ENCODE results near the gene PCK1.

Gene PCK1

DNA sequence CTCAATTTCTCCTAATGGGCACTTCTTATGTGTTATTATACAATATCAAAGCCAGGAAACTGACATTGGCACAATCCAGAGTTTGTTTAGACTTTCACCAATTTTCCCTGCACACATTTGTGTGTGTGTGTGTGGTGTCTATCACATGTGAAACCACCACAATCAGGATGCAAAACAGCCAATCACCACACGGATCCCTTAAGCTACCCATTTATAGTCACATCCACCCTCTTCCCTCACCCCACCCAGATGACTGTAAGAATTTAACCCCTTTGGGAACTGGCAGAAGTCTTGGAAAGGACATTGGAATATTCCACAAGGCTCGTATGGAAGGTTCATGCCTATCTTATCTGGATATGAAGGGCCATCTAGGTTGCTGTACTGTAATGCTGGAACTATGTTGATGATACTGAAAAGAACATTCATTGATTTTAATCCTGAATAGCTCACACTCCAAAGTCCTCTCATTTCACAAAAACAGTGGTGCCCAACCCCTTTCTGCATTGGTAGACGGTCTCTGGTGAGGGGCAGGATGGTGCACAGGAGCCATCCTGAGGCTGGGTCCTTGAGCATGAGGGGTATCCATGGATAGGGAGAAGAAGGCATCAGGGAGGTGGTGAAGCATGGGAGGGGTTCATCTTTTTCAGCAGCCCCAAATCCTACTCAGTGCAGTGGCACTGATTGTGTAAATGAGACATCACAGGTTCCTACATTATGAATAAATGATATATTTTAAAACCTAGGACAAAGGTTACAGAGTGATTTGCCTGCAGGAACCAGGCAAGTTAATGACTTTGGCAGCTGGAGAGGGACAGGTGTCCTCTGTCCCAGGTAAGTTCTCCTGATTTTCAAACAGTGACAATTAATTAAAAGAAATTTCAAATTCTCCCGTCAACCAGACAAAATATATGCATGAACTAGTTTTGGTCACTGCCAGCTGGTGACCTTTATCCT, 23.9 kb upstream of the PCK1 start:
- no peak for DNase-seq (ENCODE audit: low read depth)

DNA sequence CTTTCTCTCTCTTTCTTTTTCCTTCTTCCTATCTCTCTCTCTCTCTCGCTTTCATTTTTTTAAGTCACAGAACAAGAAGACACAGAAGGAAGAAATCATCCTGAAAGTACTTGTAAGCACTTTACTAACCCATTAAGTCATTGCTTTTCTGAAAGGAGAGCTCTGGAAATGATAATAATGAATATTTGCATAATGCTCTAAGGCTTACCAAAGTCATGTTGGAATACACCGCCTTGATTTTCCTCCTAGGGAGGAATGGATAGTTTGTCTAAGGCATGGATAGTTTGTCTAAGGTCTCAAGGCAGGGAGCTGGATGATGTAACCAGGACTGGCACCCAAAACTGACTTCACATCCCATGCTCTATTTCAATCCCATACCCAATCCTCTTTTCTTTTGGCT, 23.1 kb upstream of the PCK1 start:
- DNase-seq (ENCODE audit: low read depth) = no peak

DNA sequence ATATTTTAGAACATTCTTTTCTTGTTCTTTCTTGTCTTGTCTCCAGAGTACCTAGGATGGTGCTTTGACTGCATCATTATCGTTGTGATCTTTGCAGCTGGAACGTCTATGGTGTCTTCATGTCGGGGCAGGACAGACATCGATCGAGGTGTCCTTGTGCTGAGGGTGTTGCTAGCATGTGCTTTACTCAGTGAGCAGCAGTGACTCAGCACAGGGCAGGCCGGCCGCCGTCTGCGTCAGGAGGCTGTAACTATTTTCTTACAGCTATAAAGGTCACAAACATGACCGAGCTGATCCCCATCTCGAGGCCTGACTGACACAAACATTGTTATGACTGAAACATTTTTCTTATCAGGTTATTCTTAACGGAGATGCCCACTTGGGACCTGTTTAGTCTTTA, 21.0 kb upstream of the PCK1 start:
- DNase-seq (ENCODE audit: low read depth) = no peak

DNA sequence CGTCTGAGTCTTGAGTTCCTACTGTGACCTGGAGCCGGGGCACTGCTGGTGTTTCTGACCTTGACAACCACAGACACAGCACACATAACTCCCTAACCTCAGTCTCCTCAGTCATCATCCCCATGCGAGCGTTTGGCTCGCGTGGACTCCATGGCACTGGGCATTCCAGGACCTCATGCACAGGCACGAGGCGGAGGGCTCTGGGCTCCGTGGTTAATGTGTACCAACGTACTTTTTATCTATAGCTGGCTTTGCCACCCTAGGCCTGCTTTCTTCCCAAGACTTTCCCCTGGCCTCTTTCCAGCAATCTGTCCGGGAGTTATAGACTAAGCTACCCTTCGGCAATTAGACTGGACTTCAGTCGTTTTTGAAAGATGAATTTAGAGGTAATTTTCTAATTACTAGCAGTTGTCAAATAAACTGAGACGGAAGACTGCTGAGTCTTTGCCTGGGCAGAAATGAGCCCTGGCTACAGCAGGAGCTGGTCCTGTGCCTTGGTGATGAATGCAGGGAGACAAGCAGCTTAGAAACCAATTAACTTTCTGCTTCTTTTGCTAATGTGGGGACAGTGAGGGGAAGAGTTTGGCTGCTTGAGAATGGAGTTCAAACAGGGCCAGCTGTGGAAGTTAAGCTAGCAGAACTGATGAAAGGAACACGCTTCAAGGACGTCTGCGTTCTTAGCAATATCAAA, 19.9 kb upstream of the PCK1 start:
- DNase-seq (ENCODE audit: low read depth) = no peak

DNA sequence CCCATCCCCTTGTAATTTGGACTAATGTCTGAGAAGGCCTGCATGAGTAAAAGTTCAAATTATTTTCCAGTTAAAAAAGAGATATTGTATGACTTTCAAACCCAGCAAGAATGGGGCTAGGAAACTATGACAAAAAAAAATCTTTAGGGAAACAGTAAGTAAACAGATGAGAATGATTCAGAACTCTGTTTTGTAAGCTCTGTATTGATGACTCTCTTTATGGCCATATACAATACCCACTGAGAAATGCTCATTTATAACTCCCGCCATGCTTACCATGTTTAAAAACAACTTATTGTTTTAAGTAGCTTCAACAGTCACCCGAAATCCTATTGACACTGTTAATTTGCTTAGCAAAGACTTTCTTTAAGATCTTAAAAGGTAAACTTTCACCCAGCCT, 17.2 kb upstream of the PCK1 start:
- DNase-seq (ENCODE audit: low read depth) = no peak

DNA sequence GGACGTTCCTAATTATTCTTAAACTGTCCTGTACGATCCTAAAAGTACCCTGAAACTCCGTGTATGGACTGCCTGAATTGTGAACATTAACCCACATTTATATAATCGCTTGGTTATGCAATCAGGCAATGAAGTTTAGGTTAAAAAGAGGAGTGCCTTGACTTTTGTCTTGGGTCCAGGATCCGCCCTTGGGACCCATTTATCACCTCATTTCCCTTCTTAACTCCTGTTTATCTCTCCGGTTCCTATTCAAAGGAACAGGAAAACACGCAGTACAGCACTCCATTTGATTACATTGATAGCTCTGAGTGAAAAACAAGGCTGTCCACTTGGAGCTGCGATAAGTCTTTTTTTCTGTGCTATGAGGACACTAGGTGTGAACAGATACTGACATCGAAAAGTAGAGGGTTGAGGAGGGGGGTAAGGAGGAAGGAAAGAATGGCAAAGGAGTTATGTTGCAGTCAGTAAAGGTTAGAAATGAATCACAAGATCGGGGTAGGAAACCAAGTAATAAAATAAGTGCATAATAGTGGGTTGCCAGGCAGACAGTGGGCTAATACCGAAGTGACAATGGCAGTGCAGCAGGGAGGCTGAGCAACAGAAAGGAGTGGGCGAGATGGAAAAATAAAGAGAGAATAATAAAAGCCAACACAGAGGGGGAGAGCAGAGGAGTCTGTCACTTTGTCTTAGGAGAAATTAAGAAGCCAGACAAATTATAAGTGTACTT, 15.9 kb upstream of the PCK1 start:
- no peak for DNase-seq (ENCODE audit: low read depth)

DNA sequence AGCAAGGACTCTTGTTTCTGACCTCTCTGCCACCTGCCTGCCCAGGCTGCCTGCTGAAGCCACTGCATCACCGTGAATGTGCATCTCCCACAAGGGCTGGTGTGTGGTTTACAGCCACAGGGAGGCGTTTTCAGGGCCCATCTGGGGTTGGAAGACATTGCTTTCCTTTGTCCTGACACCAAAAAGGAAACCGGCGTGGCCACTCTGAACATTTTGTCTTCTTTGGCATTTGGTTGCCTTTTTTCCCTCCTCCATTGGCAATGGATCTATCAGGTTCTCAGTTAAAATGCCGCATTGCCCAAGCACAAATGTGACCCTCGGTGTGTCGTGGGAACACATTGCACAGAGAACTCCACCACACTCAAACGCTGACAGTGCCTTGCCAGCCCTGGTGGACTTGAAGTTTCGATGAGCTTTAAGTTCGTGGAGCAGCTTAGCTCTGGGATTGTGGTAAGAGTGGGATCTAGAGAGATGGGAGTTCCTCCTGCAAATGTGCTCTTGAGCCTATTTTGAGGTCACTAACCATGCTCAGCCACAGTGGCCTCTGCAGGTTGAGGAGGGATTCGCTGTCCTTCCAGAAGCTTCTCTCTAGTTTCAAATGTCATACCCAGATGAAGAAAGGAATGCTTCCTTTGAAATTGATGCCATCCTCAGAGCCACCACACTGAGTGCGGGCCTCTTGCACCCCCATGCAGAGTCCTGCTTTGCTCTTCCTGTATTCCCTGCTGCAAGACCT, 14.8 kb upstream of the PCK1 start:
- no peak for DNase-seq (ENCODE audit: low read depth)

DNA sequence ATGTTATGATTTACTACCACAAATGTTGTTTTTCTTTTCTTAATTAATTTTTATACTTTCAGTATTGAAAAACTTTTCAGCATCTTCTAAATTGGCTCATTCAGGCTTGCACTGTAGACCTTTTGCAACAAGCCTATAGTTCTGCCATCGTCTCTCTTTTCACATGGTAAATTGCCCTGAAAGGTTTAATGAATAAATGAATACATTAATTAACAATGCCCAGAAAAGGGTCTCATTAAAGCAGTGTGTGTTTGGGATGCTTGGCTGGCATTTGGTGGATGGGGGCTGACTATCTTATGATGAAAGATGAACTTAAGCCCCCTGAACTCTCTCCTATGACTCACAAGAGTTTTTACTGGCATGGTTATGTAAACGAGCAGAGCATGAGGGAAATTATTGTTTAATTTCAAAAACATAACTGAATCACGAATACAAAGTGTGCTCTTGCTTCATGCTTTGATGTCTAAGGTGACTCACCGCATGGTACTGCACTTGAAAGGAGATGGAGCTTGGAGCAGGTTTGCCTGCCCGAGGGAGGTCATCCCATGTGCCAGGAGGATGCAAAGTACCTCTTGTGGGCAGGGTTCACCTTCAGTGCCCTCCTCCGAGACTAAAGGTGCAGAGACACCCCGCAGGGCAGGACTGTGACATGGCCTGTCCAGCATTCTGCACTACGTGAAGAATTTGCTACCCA, 13.8 kb upstream of the PCK1 start:
- no peak for DNase-seq (ENCODE audit: low read depth)

DNA sequence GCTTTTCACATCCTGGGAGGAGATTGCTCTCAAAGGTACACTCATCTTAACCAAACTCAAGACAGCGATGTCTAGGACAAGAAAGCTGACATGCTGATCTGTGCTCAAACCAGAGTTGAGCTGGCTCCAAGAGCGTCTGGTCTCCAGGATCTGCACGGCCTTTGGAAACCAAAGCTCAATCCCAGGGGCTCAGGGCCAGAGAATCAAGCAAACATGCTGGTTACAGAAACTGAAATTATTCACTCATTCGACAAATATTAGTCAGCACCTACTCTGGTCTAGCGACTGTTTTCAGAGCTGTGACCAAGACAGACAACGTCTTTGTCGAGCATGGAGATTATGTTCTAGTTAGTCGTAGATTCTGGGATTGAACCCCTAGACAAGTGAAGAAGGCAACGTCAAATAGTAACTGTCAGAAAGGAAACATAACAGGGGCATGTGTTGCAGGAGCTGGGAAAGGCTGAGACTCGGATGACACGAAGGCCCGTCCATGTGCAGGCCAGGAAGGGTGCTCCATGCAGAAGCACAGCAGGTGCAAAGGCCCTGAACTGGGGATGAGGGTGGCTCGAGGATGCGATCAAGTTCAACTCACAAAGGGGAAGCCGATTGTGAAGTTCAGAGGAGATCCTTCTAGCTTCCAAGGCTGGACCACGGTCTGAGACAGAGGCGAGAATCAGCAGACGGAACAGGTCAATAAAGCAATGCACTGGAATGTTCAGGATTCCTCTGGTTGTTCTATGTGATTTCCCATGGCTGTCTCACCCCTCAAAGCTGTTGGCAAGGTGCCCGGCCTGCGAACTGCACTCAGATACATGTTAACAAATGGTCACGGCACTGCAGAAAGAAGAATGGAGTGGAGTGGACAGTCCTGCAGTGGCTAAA, 12.5 kb upstream of the PCK1 start:
- no peak for DNase-seq (ENCODE audit: low read depth)

DNA sequence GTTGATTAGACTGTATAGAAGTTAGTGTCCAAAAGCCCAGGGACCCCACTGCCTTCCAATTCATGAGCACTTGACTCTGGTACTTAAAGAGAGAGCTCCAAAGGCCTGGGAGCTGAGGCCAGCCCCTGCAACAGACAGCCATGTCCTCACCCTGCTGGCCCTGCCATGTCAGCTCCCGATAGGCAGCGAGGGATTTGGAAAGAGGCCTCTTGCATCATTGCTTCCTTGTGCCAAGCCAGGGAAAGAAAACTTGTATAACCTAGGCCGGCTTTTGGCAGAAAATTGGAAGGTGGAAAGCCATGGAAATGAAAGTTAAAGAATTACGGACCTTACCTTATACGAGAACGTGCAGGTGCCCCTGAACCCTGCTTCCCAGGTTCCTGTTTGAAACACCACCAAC, 8.4 kb upstream of the PCK1 start:
- DNase-seq (ENCODE audit: low read depth) = no peak

DNA sequence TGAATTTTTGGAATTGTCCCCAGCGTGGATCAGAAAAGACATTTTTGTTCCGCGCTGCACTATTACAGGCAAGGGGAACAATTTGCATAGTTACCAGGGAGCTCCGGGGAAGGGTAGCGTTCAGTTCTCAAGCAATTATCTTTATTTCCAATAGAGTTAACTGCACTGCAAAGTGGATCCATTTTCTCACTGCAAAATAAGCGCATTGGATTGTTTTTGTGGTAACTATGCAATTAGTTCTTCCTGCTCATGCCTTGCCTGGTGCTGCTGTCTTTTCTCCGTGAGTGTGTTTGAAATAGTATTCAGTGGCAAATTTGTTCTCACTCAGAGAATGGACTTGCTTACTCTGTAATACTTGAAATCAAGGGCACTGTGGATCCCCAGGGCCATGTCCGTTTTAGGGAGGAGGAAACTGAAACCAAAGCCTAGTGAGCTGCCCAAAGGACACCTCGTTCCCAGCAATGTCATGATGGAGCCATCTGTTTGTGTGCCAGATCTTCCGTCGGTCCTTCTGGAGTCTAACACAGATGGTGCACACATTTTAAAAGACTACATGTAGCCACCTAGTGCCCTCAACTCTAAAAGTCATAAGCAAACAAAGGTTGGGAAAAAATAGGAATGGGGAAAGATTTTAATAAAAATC, 7.4 kb upstream of the PCK1 start:
- no peak for DNase-seq (ENCODE audit: low read depth)

DNA sequence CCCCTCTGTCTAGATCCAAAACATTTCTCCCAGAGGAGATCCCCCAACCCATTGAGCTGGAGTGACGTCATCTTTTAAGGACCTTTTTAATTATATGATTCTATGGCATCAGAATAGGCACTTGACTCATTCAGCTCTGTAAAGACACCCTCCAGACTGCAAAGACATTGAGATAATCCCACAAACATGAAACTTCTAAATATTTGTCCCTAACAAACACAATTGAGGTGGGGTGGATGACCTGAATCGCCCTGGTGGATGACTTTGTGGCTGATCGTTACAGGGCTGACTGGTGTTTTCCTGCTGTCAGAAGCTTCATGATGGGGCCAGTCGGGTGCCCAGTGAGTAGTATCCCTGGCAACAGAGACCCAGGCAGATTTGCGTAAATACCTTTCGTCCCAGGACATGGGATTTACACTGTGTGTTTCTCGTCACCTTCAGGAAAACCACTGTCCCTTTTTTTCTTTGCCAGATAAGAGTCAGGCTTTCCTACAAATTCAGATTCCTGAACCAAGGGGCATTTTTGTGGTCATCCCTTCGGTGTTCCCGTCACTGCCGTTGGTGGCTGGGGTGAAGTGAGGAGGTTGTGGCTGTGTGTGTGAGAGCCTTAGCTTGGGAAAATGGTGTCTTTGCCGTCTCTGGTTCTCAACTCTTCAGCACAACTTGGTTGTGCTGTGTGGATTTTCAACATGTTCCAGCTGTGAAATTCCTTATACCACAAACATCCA, 5.3 kb upstream of the PCK1 start:
- no peak for DNase-seq (ENCODE audit: low read depth)

DNA sequence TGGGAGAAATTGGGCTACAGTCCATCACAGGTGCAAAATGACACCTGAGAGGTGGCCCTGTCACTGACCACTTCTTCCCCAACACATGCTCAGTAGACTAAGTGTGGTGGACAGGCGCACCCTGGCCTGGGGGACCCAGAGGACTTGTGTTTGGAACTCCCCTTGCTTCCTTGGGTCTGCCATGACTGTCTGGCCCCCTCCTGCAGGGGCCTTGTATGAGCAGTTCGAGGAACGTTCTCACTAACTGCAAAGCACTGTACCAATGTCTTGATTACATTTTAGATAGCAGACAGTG, 4.0 kb upstream of the PCK1 start:
- DNase-seq (ENCODE audit: low read depth) = no peak

DNA sequence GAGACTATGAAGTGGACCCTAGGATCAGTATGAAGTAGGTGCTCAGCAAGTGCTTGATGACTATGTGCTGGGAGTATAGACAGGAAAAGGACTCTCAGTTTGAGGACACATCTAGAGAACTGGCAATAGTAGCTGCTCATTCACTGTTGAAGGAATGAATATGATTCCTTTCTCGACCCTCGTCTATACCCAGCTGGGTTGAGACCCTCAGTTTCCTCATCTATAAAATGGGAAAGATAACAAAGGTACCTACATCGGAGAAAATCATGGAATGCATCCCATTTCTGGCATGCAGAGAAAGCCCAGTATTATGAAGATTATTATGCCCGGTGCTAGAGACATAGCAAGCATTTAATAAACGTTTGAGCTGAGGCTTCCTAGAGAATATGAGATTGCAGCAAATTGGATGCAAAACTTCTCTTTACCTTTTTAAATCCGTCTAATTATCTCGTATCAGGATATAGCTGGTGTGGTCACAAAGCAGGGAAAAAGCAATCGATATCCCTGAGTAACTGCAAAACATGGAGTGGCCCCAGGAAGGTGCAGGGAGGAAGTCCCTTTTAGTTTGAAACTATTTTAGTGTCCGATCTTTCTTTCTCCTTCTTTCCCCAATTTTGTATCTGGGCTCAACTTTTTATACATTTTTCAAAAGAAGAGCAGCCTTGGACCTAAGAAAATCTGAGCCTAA, 2.8 kb upstream of the PCK1 start:
- DNase-seq (ENCODE audit: low read depth) = no peak

DNA sequence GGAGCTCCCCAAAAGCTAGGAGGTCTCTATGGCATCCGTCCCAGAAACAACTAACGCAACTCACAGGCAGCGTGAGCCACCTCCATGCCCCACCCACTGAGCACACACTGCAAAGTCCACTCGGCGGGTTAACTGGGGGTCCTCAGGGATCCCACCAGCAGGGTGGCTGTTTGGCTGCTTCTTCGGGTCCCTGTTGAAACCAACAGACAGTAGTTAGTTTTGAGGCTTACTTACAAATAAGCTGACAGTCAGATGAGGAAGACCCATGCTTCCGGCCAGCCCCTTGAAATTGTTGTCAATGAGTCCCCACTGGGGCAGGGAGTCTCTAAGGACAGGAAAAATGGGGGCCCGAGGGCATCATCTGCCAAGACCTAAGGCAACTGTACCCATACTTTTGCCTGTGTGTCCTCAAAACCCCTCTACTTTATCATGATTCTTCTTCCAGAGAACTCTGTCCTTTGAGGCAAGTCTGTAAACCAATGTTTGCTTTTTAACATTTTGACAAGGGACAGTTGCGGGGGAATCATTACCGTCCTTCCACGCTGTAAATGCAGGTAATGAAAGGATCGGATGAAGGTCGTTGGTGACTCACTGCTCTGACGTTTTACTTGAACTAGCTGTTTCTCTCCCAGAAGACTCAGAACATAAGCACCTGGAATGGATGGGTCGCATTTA, 2.2 kb upstream of the PCK1 start:
- DNase-seq (ENCODE audit: low read depth) = no peak

DNA sequence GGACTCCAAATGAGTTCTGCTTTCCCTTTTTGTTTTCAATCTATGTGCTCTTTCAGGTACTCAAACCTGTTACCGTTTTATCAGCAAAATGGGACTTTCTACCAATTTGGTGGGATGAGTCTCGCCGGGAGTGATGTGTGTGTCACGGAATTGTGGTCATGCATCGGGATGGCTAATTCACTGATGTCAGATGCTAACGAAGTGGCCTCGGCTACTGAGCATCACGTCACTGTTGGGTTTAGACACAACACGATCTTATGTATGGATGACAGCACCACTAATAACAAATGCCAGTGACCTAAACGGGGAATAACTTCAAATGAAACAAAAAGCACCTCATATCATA, 1.6 kb upstream of the PCK1 start:
- no peak for DNase-seq (ENCODE audit: low read depth)

DNA sequence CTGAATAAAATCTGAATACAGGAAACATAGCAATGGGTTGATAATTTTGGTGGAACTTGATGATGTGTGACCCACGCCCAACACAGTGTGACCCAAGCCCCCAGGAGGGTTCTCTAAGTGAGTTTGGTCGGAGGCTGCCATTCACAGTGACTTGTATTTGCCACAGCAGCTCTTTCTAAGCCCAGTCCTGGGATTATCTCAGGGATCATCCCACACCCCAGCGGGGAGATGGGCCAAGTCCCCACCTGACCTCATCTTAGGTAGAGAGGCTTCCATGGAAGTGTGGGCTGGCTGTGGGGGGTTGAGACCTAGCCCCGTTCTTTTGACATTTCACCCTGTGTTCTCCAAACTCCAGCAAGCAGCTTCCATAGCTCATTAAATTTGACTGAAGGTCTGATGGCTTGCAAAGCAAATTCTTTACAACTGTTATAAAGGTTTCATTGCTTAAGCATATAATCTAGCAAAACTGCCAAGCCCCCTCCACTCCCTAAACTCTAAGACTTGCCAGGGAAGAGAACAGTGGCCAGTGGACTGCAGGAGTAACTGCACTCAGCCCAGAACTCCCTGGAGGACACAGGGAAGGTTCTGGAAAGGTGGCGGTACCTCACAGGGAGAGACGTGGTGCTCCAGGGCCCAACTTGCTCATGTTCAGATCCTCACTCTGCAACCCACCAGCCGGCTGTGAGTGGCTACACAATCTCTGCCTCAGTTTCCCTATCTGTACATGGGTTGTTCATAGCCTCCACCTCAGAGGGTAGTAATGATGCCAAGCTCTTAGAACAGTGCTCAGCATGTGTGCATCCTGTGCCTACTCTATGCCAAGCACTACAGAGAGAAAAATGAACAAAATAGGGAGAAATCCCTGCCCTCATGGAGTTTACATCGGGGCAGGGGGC, 1.0 kb upstream of the PCK1 start:
- DNase-seq (ENCODE audit: low read depth) = no peak

Data from GM04504 (cell line).